Skin of body (tissue), 2 donors: Measurements from ENCODE around the gene ARHGAP8. TPM values are rescaled to one million over a fixed set of nuclear protein-coding genes. Genes with fewer than 3 reads are reported as not detected.

Experiments used
- DNase-seq: peaks from one replicate; lab custom pipeline; 2025; lab: John Stamatoyannopoulos, UW
- total RNA-seq: library from RNA; depleted of rRNA; stranded (reverse); fragments of >200 nt; gene quantifications from one replicate; pipeline ENCODE4 v1.2.3, GENCODE V29; 2014

ARHGAP8 gene
- total RNA-seq, result 0.99 TPM

DNA sequence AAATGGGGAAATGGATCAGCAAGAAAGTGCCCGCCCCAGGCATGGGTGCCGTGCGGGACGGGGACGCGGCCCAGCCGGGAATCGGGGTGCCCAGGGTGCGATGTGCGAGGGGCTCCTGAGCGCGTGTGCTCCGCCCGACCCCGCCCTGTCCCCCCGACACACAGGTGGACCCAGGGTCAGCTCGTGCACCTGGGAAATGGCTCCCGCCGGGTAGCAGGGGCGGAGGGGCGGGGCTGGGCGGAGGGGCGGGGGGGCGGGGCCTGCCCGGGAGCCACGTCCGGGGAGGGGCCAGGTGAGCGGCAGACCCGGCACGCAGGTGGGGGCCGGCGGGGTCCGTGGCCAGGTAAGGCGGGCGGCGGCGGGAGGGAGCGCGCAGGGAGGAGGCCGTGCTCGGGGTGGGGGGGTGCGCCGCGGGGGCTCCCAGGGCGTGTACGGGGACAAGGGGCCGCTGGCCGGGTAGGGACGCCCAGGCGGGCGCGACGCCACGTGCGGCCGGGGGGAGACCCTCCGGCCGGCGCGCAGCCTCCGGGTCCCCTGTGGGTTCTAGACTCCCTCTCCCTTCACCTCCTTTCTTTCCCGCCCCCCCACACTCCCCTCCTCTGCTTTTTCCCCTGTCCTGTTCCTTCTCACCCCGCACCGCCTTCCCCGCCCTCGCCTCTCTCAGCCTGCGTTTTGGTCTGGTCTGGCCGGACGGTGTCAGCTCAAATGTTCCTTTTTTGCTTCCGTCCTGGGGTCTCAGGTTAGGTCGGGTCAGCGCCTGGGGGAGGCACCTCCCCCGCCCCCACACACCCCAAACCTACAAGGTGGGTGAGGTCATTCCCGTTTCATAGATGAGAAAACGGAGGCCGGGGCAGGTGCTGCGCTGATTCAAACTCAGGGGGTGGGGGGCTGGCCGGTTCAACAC, at the start of gene ARHGAP8:
TSS of gene ARHGAP8 (plus strand) at position 291 of the 904 bp plus-strand sequence. CDS start 33,953 bp downstream, outside the sequence.
- DNase-seq, result no peak

DNA sequence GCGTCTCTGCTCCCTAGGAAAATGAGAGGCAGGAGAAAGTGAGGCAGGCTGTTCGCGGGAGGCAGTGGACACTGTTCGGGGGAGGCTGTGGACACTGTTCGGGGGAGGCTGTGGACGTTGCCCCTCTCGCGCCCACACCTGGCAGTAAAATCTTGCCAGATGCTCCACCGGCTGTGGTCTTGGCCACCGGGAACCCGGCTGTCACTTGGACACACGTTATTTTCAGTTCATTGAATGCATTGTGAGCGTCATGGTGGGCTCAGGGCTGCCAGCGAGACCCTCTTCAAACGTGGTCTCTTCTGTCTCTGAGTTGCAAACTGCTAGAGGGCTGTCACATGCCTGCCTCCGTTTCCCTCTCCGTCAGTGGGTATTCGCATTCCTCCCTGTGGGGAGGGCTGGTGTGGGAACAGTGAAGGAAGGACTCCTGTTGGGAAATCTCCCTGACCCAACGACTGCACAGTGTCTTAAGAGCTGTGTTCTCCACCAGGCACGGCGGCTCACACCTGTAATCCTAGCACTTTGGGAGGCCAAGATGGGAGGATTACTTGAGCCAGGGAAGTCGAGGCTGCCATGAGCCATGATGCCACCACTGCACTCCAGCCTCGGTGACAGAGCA, 49.0 kb upstream of the ARHGAP8 start:
- DNase-seq, result no peak

DNA sequence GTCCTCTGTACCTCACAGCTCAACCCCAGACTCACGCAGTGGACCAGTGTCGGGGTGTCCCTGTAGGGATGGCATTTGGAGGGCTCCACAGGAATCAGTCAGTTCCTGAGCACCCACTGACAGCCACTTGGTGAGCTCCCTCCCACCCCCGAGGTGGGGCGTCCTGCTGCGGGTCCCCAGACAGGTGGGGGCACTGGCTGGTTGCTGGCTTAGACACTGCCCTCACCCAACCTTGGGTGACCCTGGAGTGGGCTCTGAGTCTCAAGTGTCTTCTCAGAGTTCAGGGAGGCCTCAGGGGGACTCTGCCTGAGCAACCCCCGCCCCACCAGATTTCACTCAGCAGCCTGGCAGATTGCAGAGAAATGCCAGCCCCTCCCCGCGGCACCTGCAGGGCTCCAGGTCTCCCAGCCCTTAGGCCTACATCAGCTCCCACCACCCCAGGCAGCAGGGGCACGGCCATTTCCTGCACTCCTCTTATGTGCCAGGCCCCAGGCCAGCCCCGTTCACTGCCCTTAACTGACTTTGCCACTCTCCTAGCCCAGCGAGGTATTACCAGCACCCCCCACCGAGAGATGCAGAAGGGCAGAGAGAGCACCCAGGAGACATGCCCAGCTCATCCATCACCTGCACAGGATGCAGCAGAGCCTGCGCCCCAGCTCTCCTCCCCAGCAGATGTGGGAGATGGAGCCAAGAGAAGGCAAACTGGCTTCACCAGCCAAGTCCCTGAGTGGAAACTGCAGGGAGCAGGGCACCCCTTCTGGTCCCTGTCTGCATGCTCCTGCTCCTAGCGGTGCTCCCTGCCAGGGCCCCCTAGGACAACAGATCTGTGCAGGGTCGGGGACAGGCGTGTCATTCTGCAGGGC, 48.0 kb upstream of the ARHGAP8 start:
- no peak for DNase-seq

DNA sequence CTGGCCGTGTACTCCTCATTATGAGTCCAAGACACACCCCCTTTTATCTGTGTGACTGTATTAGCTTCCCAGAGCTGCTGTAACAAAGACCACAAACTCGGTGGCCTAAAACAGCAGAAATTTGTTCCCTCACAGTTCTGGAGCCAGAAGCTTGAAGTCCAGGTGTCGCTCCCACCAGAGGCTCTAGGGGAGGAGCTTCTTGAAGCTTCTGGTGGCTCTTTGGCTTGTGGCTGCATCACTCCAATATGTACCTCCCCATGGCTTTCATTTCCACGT, 47.4 kb upstream of the ARHGAP8 start:
- no peak for DNase-seq

DNA sequence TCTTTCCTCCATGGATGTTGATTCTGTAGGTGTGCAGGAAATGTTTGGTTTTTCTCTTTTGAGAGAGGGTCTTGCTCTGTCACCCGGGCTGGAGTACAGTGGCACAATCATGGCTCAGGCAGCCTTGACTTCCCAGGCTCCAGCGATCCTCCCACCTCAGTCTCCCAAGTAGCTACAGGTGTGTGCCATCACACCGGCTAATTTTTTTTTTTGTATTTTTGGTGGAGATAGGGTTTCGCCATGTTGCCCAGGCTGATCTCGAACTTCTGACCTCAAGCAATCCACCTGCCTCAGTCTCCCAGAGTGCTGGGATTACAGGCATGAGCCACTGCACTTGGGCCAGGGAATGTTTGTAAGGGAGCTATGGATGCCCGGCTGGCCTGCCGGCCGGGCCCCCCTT, 45.9 kb upstream of the ARHGAP8 start:
- DNase-seq, result no peak

DNA sequence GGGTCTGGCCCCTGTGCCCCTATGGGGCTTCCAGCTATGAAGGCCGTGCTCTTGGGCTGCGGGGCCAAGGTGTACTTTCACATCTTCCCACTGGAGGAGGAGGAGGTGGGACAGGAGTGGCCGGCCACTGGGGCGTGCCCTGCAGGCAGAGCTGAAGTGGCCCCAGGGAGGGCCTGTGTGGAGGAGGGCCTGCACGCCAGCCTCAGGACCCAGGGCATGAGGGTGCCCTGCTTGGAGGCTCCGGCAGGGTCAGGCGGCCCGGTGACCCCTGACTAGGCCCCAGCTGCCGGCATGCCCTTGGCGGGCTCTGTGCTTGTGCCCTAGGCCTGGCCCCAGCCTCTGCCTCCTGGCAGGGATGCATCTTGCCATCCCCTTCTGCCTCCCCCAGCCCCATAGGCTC, 45.2 kb upstream of the ARHGAP8 start:
- no peak for DNase-seq

DNA sequence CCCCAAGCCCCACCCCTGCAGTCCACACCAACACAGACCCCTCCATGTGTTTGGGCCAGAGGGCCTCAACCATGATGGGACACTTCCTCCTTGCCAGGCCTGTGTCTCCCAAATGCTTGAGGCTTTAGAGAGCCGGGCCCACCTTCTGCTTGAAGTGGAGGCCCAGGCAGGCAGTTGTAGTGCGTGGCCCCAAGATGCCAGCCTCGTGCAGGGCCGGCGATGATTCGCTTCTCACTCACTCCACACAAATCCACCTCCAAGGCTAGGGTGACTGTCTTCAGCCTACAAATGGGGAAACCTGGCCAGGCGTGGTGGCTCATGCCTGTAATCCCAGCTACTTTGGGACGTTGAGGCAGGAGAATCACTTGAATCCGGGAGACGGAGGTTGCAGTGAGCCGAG, 44.6 kb upstream of the ARHGAP8 start:
- no peak for DNase-seq

DNA sequence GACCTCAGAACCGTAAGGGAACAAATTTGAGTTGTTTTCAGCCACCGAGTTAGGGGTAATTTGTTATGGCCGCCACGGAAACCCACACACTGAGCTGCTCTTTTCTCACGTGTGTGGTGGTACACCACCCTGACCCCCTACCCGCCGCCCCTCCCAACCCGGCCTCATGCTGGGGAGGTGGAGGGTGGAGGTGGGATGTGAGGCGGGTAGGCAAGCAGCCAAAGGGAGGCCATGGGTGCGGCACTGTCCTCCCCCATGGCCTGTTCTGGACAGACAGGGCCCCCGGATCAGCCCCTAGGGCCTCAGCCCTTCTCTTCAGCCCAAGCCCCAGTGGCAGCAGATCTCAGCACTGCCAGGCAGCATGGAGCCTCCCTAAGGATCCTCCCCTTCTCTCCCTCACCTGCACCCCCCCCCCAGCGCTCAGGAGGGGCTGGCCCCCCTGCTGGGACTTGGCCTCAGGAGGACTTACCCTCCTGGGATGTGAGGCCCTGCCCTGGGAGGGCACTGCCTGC, 42.4 kb upstream of the ARHGAP8 start:
- no peak for DNase-seq

DNA sequence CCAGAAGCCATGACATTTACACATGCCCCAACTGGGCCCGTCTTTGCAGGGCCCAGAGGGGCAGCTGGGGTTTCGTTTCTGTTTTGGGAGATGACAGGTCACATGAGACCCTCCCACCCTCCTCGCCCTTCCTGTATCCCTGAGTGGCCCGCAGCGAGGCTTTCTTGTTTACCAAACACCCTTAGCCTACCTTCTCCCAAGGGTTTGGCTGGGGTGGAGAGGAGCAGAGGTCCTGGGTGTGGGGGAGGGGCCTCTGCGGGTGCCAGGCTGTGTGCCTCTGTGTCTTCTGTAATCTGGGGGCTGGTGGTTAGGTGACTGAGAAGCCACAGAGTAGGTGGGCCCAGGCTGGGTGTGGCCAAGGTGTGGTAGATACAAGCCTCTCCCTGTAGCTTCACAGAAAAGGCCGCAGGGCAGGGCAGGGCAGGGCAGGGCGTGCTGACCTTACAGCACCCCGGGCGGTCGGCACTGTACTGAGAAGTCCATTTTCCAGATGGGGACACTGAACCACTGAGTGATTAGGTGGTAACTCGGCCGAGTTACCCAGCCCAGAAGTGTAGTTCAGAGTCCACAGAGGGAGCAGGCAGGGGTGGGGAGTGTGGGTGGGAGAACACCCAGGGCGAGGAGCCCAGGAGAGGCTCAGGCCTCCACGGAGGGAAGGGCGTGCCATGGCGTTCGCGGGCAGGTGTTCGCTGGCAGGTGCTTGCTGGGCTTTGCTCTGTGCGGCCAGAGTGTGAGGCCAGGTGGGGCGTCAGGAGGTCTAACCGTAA, 41.7 kb upstream of the ARHGAP8 start:
- no peak for DNase-seq

DNA sequence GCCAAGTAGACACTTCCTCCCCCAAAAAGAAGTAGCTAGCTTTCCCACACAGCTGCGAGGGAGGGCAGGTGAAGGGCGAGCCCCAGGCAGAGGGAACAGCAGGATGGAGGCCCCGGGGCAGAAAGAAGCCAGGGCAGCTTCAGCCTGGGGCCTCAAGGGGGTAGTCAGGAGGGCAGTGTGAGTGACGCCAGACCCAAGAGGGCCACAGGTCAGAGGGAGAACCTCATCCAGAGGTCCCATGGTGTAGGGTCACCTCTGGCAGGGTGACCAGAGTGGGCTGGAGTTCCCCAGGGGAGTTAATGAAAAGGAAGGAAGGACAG, 41.2 kb upstream of the ARHGAP8 start:
- DNase-seq, result no peak

DNA sequence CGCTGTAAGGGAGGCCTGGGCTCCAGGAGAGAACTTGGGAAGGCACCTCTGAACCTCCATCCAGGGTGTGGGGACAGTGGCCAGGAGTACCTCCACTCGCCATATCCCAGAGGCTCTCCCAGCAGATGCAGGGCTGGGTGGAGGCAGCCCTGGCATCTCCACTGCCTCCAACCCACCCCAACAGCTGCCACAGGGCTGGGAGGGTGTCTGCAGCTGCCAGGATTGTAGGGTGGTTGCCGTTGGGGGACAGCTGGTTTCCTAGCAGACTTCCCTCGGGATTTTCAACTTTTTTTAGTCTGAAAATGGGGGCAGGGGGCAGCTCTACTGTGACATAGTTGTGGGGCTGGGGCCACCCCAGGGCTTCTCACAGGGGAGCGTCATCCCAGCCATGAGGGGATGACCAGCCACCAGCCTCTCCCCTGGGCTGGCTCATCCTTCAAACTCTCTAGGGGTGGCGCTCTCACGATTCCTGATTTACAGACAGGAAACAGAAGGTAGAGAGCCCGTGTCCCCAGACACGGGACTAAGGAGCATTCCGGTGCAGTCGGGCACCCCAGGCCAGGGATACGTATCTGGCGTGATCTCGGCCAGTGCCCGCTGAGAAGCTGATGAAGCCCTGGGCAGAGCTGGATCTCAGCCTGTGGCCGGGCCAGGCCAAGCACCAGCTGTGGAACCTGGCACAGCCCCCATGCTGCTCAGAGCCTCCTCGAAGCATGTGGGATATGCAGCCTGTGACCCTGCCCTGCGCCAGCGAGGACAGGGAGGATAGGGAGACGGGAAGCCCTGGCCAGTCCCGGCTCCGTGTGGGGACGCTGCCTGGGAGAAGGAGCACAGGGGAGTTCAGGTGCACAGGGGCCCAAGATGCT, 40.5 kb upstream of the ARHGAP8 start:
- no peak for DNase-seq

DNA sequence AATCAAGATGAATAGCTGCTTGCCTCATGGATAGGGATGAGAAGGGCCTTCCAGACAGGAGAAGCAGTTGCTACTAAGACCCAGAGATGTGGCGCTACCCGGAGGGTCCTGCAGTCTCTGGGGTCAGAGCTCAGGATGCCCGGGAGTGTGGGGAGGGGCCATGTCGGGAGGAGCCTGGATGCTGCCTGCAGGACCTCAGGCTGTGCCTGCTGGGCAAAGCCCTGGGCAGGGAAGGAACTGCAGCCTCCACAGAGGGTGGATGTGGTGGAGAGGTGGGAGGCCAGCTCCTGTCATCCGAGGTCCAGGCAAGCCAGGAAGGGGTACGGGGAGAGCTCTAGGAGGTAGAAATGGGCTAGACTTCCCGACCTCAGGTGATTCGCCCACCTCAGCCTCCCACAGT, 39.4 kb upstream of the ARHGAP8 start:
- no peak for DNase-seq

DNA sequence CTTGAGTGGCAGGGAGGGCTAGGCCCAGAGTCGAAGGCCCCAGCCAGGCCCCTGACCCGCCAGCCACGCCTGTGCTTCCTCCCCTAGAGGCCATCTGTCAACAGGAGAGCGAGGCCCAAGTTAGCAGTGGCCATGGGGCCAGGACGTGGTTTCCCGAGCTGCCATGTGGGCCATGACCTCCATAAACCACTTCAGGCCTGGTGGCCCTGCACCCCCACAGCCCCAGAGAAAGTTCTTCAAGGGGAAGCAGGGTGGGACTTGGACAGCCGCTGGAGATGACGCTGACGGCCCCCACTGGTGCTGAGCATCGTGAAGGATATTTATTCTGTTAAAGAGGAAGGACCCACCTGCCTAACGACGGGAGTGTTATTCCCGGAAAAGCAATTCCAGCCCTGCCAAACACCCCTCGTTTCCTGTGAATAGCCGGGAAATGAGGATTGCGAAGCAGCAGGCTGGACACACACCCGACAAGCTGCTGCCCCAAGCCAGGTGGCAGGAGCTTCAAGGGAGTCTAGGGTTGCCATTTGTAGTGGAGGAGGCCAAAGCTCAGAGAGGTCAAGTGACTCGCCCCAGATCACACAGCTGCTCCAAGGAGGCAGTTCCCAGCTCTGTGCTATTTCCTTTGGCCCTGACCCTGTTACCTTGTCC, 37.5 kb upstream of the ARHGAP8 start:
- no peak for DNase-seq

DNA sequence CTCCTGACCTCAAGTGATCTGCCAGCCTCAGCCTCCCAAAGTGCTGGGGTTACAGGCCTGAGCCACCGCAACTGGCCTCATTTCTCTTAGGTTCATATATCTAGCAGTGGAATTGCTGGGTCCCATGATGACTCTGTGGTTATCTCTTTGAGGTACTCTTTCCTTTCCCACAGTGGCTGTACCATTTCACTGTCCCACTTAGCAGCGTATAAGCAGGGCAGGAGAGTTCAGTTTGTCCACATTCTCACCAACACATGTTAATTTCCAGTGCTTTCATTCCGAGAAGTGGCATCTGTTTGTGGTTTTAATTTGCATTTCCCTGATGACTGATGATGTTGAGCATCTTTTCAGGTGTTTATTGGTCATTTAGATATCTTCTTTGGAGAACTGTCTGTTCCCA, 34.0 kb upstream of the ARHGAP8 start:
- DNase-seq, result no peak

DNA sequence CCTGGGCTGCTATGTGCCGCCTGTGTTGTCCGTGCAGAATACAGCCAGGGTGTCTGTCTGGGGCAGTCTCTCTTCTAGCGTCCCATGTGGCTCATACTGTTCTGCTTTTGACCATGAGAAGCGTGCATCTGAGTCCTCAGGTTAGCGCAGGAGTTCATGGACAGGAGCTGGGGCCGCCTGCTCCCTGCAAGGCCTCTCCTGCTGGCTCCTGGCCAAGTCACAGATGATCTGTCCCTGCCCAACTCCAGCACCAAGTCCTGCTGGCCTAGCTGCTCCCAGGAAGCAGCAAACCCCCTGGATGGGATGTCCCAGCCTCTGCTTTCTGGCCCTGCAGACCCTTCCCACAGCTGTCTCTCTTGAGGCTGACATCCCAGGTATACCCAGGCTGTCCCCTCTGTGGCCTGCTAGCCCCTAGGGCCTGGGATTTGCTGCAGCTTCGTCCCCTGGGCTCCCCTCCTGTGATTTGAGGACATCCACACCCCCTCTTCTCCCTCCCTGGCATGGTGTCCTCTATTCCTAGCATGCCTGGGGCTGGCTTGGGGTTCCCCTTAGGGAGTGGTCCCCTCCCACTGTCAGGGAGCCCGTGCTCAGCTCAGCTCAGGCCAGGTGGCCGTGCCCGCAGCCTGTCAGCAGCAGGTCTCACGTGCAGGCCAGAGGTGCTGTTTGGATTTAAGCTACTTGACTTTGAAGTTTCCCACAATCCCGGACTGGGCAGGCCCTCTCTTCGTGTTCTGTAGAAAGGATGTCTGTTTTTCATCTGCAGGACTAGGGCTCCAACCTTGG, 32.6 kb upstream of the ARHGAP8 start:
- DNase-seq, result no peak

DNA sequence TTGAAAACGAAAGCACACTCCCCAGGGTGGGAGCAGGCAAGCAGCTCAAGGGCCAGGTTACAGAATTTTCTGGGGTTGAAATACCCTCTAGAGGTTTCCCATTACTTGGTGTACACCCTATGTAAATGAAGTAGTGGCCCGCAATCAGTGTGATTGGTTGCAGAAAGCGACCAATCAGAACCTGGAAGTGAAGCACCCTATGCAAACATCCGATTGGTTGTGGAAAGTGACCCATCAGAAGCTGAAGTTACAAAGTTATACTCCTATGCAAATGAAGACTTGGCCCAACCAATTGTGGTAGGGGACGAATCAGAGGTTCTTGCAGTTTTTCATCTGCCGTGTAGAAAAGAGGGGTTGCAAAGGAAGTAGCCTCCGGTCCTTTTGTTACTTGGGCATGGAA, 31.2 kb upstream of the ARHGAP8 start:
- DNase-seq, result no peak

DNA sequence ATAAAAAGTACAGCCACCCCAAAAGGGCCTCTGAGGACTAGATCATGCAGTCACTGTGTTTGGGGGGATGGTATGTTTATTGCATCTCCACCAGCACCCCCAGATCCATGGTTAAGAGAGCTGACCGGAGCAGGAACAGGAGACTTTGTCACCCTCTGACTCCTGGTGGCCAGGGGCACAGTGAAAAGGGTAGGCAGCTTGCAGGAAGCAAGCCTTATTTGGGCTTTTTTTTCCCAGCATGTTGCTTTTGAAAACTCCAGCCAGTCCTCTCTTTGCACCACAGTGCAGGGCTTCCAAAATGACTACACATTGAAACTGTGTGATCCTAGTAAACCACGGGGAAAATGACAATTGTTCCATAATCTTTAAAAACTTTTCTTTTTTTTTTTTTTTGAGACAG, 29.8 kb upstream of the ARHGAP8 start:
- no peak for DNase-seq

DNA sequence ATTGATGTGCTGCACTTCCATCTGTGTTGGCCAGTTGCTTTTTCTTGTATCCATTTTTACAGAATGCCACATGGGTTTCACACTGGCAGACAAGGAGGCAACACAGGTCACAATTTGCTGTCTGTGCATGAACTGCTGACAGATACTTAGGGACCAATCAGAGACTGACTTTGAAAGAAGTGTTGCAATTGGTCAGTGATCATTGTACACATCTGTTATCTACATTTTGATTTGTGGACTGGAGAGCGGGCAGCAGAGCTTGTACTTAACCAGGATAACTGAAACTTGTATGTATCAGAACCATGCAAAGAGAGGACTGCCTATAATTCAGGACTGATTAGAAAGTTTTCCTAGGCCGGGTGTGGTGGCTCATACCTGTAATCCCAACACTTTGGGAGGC, 28.6 kb upstream of the ARHGAP8 start:
- DNase-seq, result no peak

DNA sequence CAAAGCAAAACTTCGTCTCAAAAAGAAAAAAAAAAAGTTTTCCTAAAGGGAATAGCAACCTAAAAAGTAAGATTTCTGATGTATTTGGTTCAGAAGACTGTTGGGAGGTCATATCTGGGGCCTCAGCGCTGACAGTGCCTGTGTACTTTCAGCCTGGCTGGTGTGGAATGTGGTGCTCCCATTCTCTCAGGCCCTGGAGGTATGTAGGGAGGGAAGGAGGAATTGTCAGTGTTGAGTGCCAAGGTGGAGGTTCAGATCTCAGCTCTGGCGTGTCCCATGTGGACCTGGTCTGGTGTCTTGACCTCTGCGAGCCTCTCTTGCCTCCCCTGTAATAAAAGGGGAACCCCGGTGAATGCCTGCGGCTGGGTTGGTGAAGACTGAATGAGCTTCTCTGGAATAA, 28.0 kb upstream of the ARHGAP8 start:
- no peak for DNase-seq
